PFSK-1 (cell line): ENCODE results near the gene FAR2.

Source experiments
- FOXP2 ChIP-seq: optimal IDR thresholded peaks from 2 replicates; pipeline ENCODE3; 2011; ENCODE audit warnings: borderline replicate concordance, control low read depth, inconsistent platforms; ENCODE audit not compliant: insufficient read depth; ENCODE audit errors: extremely low read length, extremely low read depth
- POLR2AphosphoS5 ChIP-seq: IDR thresholded peaks from 2 replicates; pipeline ENCODE4 v1.6.1; 2012; ENCODE audit warnings: low read depth, mild to moderate bottlenecking, control low read depth, low read length, moderate library complexity
- REST ChIP-seq, 2 experiments: IDR thresholded peaks; 2 replicates each; pipeline versions ENCODE4 v1.6.1 to v1.8.0; 2011 to 2012; ENCODE audit warnings: low read depth in 2 of 2, low read length in 2 of 2, control low read depth in 1 of 2, inconsistent platforms in 1 of 2, mild to moderate bottlenecking in 1 of 2, moderate library complexity in 1 of 2; ENCODE audit not compliant: insufficient read depth in 1 of 2
- SIN3A ChIP-seq: IDR thresholded peaks from 2 replicates; pipeline ENCODE4 v1.6.1; 2012; ENCODE audit warnings: mild to moderate bottlenecking, low read length, moderate library complexity, borderline replicate concordance; ENCODE audit not compliant: insufficient read depth
- TAF1 ChIP-seq: IDR thresholded peaks from 2 replicates; pipeline ENCODE4 v1.6.1; 2012; ENCODE audit warnings: low read length, control low read depth, borderline replicate concordance; ENCODE audit not compliant: insufficient read depth

The FAR2 gene

DNA sequence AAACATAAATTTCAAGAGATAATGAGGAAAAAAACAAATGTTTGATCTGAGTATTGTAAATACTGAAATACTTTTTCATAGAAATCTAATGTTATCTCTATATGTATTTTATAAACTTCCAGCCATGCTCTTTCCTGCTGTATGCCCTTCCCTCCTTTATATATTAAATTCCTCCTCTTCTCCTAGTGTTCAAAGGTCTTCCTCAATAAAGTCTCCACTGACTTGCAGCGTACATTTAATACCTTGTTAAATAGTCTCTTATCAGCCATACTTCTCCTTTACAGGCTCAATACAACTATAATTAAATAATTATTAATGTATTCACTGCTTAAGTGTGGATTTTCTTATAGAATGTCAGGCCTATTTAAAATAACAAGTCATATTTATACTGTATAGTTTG is 205.9 kb downstream of the FAR2 start:
- TF ChIP-seq POLR2AphosphoS5 (no peak), SIN3A (no peak), REST (IDR thresholded peaks at IDR 0.05; ENCODE audit: insufficient read depth in 1 of 2, low read depth in 2 of 2, low read length in 2 of 2) (no peak), FOXP2 (no peak), TAF1 (no peak)

- TF ChIP-seq SIN3A (no peak), POLR2AphosphoS5 (no peak), REST (IDR thresholded peaks at IDR 0.05; ENCODE audit: insufficient read depth in 1 of 2, low read depth in 2 of 2, low read length in 2 of 2) (no peak), TAF1 (no peak), FOXP2 (no peak)
Observed at GRCh38 chr12:29365091-29365490, 216.0 kb downstream of the FAR2 start.

DNA sequence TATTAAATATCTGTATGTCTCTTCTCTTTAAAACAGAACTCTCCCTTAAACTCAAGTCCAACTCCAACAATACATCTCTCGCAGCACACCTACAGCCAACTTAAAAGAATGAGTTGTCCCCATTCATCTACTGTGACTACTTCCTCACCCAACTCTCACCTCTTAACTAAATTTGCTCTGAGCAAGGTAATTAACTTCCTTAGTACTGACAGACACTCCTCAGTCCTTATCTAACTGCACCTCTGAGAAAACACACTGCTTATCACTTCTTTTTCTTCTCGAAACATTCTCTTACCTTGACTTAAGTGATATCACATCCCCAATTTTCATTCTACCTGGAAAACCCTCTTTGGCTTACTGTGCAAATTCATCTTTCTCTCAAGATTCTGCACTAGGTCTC is 224.9 kb downstream of the FAR2 start:
- TF ChIP-seq SIN3A (no peak), POLR2AphosphoS5 (no peak), TAF1 (no peak), FOXP2 (no peak), REST (IDR thresholded peaks at IDR 0.05; ENCODE audit: insufficient read depth in 1 of 2, low read depth in 2 of 2, low read length in 2 of 2) (no peak)

GRCh38 chr12:29374913-29375312 is 225.8 kb downstream of the FAR2 start:
- TF ChIP-seq TAF1: no peak

- no peak for TF ChIP-seq POLR2AphosphoS5
Observed at GRCh38 chr12:29376118-29376517, 227.0 kb downstream of the FAR2 start.

GRCh38 chr12:29380536-29381523 is 231.8 kb downstream of the FAR2 start, which contains the start of gene ERGIC2:
ERGIC2 (minus strand) TSS chr12:29381172; CDS start chr12:29371633, 9,539 bp downstream.
- peak; percentile 89 for TF ChIP-seq POLR2AphosphoS5
- TF ChIP-seq FOXP2: no peak
- TF ChIP-seq REST (IDR thresholded peaks at IDR 0.05; ENCODE audit: insufficient read depth in 1 of 2, low read depth in 2 of 2, low read length in 2 of 2): no peak
- TF ChIP-seq SIN3A: peak; percentile 94; the same call in 1 of the 2 replicates
- TF ChIP-seq TAF1: peak; percentile 79
